K562 (cell line): ENCODE results near the gene ULBP2. TPM values are rescaled to one million over a fixed set of nuclear protein-coding genes. Genes with fewer than 3 reads are reported as not detected.
A peak's percentile ranks its signal among the peaks of the same experiment; 100 is the strongest.
"Not testable (repeated sequence)": the region's sequence is repeated elsewhere in the genome, so short reads cannot be mapped to it uniquely, and the experiment has no call there.

Source experiments
- ATAC-seq: fragments of 200-7000 bp; cut with Tn5 transposase; 3 replicates; pipeline ENCODE4 v1.9.1; 2020; ENCODE audit warnings: moderate library complexity
- BruUV-seq: library from RNA; stranded (reverse); fragments of 400-500 nt; replicated peaks from 2 replicates; lab custom pipeline; 2021; lab: Mats Ljungman, UMichigan
- CTCF ChIA-PET: fragments of 300-600 bp; formaldehyde crosslinking; extraction: SDS; loops from one replicate; lab custom pipeline; 2021; ENCODE audit warnings: low intra/inter-chr PET ratio; lab: Yijun Ruan, JAX
- POLR2A ChIA-PET: fragments of 300-600, 350-650 bp; sonication (Branson Sonifier 250); formaldehyde crosslinking; extraction: SDS; loops from one replicate; lab custom pipeline; 2021; ENCODE audit warnings: antibody characterized with exemption, inconsistent platforms; lab: Yijun Ruan, JAX
- DNase-seq, 4 experiments: peaks; one replicate each; pipeline versions ENCODE4 v3.0.0 to v3.0.0-alpha.2; 2011 to 2018; ENCODE audit warnings: low spot score in 3 of 4, mixed read lengths in 3 of 4; ENCODE audit errors: extremely low read depth in 1 of 4
- FAIRE-seq: peaks from 2 replicates; lab custom pipeline; 2011; peaks lifted over from hg19 to GRCh38; lab: Jason Lieb, UNC
- H2AFZ ChIP-seq: 2 replicates; pipeline ENCODE4 v1.6.0; 2011; ENCODE audit warnings: low read depth, low read length, control low read depth, inconsistent platforms
- H3K27ac ChIP-seq: fragments of 200-600 bp; 3 replicates; pipeline ENCODE4 v1.8.0; 2011; ENCODE audit warnings: low read depth, mild to moderate bottlenecking, control low read depth, inconsistent platforms, low read length, moderate library complexity, mixed read lengths; ENCODE audit errors: extremely low read depth
- H3K27me3 ChIP-seq, 2 experiments: fragments of 300-600 bp in 1 of 2; 2 replicates in 1 of 2; 3 replicates in 1 of 2; pipeline versions ENCODE4 v1.6.0 to v1.8.0; 2011; ENCODE audit warnings: inconsistent platforms in 2 of 2, low read length in 2 of 2, mild to moderate bottlenecking in 1 of 2, mixed read lengths in 1 of 2, moderate library complexity in 1 of 2; ENCODE audit not compliant: control insufficient read depth in 2 of 2, insufficient read depth in 2 of 2
- H3K36me3 ChIP-seq: fragments of 300-600 bp; 3 replicates; pipeline ENCODE4 v1.8.0; 2011; ENCODE audit warnings: mild to moderate bottlenecking, low read length, inconsistent platforms; ENCODE audit not compliant: control insufficient read depth, insufficient read depth
- H3K4me1 ChIP-seq, 2 experiments: fragments of 200-600 bp in 1 of 2; replicated peaks in 1 of 2; 2 replicates in 1 of 2; 3 replicates in 1 of 2; pipeline versions ENCODE4 v1.5.1 to v1.8.0; 2011; ENCODE audit warnings: inconsistent platforms in 2 of 2, low read length in 2 of 2, mild to moderate bottlenecking in 1 of 2, mixed read lengths in 1 of 2, moderate library complexity in 1 of 2; ENCODE audit not compliant: control insufficient read depth in 2 of 2, insufficient read depth in 2 of 2
- H3K4me2 ChIP-seq: 2 replicates; pipeline ENCODE4 v1.6.1; 2011; ENCODE audit warnings: low read length, control low read depth, inconsistent platforms, mixed read lengths; ENCODE audit not compliant: insufficient read depth
- H3K4me3 ChIP-seq: fragments of 200-600 bp; sonication (generic), shearing (Covaris generic); 2 replicates; pipeline ENCODE4 v1.5.1; 2016; ENCODE audit warnings: control low read depth, inconsistent platforms
- H3K79me2 ChIP-seq: fragments of 200-600 bp; 3 replicates; pipeline ENCODE4 v1.8.0; 2011; ENCODE audit warnings: low read length, inconsistent platforms; ENCODE audit not compliant: control insufficient read depth, insufficient read depth
- H3K9ac ChIP-seq, 2 experiments: 2 replicates each; pipeline versions ENCODE4 v1.6.0 to v1.6.1; 2011; ENCODE audit warnings: low read depth in 2 of 2, low read length in 2 of 2, control low read depth in 1 of 2, inconsistent platforms in 1 of 2, mild to moderate bottlenecking in 1 of 2, mixed read lengths in 1 of 2; ENCODE audit not compliant: insufficient read depth in 1 of 2
- H3K9me1 ChIP-seq: one replicate; pipeline ENCODE4 v1.6.0; 2011; ENCODE audit warnings: inconsistent platforms, mild to moderate bottlenecking, low read length, moderate library complexity; ENCODE audit not compliant: control insufficient read depth, insufficient read depth
- H3K9me3 ChIP-seq: replicated peaks from 2 replicates; pipeline ENCODE4 v1.5.1; 2011; ENCODE audit warnings: low read depth, low read length, inconsistent platforms; ENCODE audit not compliant: control insufficient read depth, insufficient read depth
- H4K20me1 ChIP-seq: replicated peaks from 2 replicates; pipeline ENCODE4 v1.6.1; 2011; ENCODE audit warnings: low read length, inconsistent platforms, mixed read lengths; ENCODE audit not compliant: control insufficient read depth, insufficient read depth
- FOXA3 ChIP-seq, 2 experiments: fragments of 450-650 bp in 1 of 2; sonication (generic) in 1 of 2; formaldehyde crosslinking; IDR thresholded peaks in 1 of 2; conservative IDR thresholded peaks in 1 of 2; 2 replicates each; pipeline versions ENCODE4 v1.4.0 to v1.8.0; 2020 to 2022; ENCODE audit warnings: mild to moderate bottlenecking in 2 of 2, missing genetic modification reagents in 1 of 2
- RBM14 ChIP-seq: fragments of 200-400 bp; formaldehyde crosslinking; IDR thresholded peaks from 2 replicates; pipeline ENCODE4 v1.6.1; 2018; ENCODE audit warnings: low read depth, mild to moderate bottlenecking, low read length, moderate library complexity, borderline replicate concordance; ENCODE audit not compliant: insufficient read depth
- RBM15 ChIP-seq: fragments of 200-400 bp; formaldehyde crosslinking; IDR thresholded peaks from 2 replicates; pipeline ENCODE4 v1.6.1; 2018; ENCODE audit warnings: mild to moderate bottlenecking, low read length, moderate library complexity; ENCODE audit not compliant: insufficient read depth
- STAG1 ChIP-seq: sonication (generic); formaldehyde crosslinking; IDR thresholded peaks from 2 replicates; pipeline ENCODE4 v1.5.0; 2020; ENCODE audit warnings: missing genetic modification reagents, borderline replicate concordance
- SUPT5H ChIP-seq: fragments of 450-650 bp; IDR thresholded peaks from 2 replicates; pipeline ENCODE4 v1.6.1; 2016
- THRAP3 ChIP-seq: fragments of 450-650 bp; IDR thresholded peaks from 2 replicates; pipeline ENCODE4 v1.6.1; 2016; ENCODE audit warnings: mild to moderate bottlenecking, inconsistent platforms, borderline replicate concordance
- ZNF232 ChIP-seq: sonication (generic); formaldehyde crosslinking; IDR thresholded peaks from 2 replicates; pipeline ENCODE4 v1.8.0; 2022; ENCODE audit warnings: mild to moderate bottlenecking, missing genetic modification reagents
- WGBS: fragments of 100-300 bp; shearing (Covaris generic); methylation state at CpG from one replicate; pipeline ENCODE4 v1.1.6; 2016; ENCODE audit warnings: low coverage, mixed read lengths; ENCODE audit not compliant: insufficient coverage; ENCODE audit errors: missing lambda C conversion rate; 5-methylcytosine and 5-hydroxymethylcytosine counted together
- in situ Hi-C: fragments of 300-500 bp; cut with MboI; formaldehyde crosslinking; loops from 4 replicates; pipeline ENCODE4 v1.15.0; 2018; ENCODE audit warnings: inconsistent platforms, mixed read lengths
- intact Hi-C: fragments of 100-400 bp; cut with micrococcal nuclease; formaldehyde crosslinking; loops from 2 replicates; pipeline ENCODE4 v1.14.2; 2022
- polyA plus RNA-seq, 8 experiments: library from polyadenylated mRNA; depleted of rRNA in 4 of 8; stranded (reverse) in 5 of 8; unstranded in 3 of 8; fragments of >200 nt; fragmentation: Nextera tagmentation in 2 of 8; fragmentation: Illumina TruSeq in 1 of 8; extraction: Ambion mirVana in 2 of 8; extraction: Trizol in 1 of 8; gene quantifications; 2 replicates each; pipeline versions ENCODE4 v1.2.1 to v1.2.3, GENCODE V29; 2011 to 2014; ENCODE audit warnings: inconsistent platforms in 1 of 8, missing spikeins in 1 of 8
- total RNA-seq, 7 experiments: library from RNA; depleted of rRNA in 6 of 7; stranded (reverse); fragments of >200 nt in 6 of 7; fragmentation: Illumina TruSeq in 2 of 7; extraction: Trizol in 2 of 7; gene quantifications; 2 replicates each; pipeline versions ENCODE4 v1.2.1 to v1.2.3, GENCODE V29; 2011 to 2021; ENCODE audit warnings: low replicate concordance in 1 of 7

The ULBP2 gene
- total and polyA plus RNA-seq, 9 of the 15 experiments (the other 6 are each of a cell fraction or from before 2014, with no cell fraction given) = 0.50 to 5.3 (median 1.2) TPM

GRCh38 chr6:149969635-149970034 is 27.8 kb downstream of the ULBP2 start (continued):
- TF ChIP-seq ZNF232 (CRISPR knock-in tag) = no peak
- no peak for TF ChIP-seq FOXA3 (CRISPR knock-in tag; conservative IDR thresholded peaks at IDR 0.05 in 1 of 2, IDR thresholded peaks at IDR 0.05 in 1 of 2)
- TF ChIP-seq RBM14 = no peak
- TF ChIP-seq STAG1 (CRISPR knock-in tag) = no peak
- no peak for TF ChIP-seq RBM15
- no peak for TF ChIP-seq THRAP3
- no peak for TF ChIP-seq SUPT5H

DNA sequence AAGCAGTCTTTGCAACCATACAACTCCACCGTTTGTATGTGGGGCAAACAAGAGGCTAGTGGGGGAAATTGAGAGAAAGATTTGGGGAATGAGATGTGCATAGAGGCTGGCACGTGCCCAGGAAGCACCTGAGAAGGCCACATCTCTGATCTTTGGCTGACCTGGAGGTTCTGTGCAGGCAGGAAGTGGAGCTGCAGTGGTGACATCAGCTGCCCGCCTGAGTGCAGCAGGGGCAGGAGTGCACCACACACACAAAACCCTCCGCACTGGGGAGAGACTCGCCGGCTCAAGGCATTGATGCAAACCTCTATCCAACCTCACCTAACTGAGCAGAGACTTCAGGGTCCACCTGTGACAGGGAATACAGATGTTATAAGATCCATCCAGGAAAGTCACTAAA is 32.6 kb downstream of the ULBP2 start:
- H3K9me3 ChIP-seq, H3K4me3 ChIP-seq, BruUV-seq, H3K79me2 ChIP-seq, H3K36me3 ChIP-seq, H2AFZ ChIP-seq, H3K9me1 ChIP-seq, H3K27ac ChIP-seq, FAIRE-seq, DNase-seq, H3K9ac ChIP-seq, in situ Hi-C loops, H3K4me1 ChIP-seq, CTCF ChIA-PET, intact Hi-C loops, H4K20me1 ChIP-seq, H3K4me2 ChIP-seq: not testable (repeated sequence)
- 2% methylated on average over 5 of the region's 6 CpGs for WGBS
- ATAC-seq = peak; percentile 56
- POLR2A ChIA-PET = interaction anchor here (0.7 kb wide), 1 partner anchor 256 kb away, joined by 3 read pairs; no protein-coding TSS in a partner anchor
- peaks cover 2 to 44% of the 10 kb centered on the region in 2 experiments; a peak in 3 of 5 replicates for H3K27me3 ChIP-seq
